ENCODE results near the gene SMPD2. TPM values are rescaled to one million over a fixed set of nuclear protein-coding genes. Genes with fewer than 3 reads are reported as not detected.
A peak's percentile ranks its signal among the peaks of the same experiment; 100 is the strongest.

SMPD2 gene
- total RNA-seq, 4 donors from 2014 or later: 21.8 to 34.5 (median 28.1) TPM

DNA sequence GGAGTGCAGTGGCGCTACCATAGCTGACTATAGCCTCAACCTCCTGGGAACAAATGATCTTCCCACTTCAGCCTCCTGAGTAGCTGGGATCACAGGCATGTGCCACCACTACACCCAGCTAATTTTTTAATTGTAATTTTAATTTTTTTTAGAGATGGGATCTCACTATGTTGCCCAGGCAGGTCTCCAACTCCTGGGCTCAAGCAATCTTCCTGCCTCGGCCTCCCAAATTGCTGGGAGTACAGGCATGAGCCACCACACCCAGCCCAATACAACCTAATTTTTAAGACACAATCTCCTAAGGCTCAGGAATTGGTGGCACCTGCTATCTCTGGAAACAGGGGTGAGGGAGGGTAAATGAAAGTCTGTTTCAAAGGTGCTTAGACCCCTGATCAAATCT lies 36.7 kb downstream of the SMPD2 start:
- H3K27ac ChIP-seq: no peak overlapping the region
- H3K4me1 ChIP-seq: peaks cover 54% of the 10 kb centered on the region
- H3K9me3 ChIP-seq: no peaks in the 10 kb centered on the region
- H3K4me3 ChIP-seq: no peak overlapping the region
- DNase-seq (ENCODE audit: low spot score in 2 of 2): no peak
- peaks cover 52% of the 10 kb centered on the region for H3K36me3 ChIP-seq
- TF ChIP-seq POLR2AphosphoS5 (IDR thresholded peaks at IDR 0.05): no peak
- TF ChIP-seq POLR2A (IDR thresholded peaks at IDR 0.05): no peak
- no peak for TF ChIP-seq EP300 (IDR thresholded peaks at IDR 0.05)
- TF ChIP-seq, protein P1, sequence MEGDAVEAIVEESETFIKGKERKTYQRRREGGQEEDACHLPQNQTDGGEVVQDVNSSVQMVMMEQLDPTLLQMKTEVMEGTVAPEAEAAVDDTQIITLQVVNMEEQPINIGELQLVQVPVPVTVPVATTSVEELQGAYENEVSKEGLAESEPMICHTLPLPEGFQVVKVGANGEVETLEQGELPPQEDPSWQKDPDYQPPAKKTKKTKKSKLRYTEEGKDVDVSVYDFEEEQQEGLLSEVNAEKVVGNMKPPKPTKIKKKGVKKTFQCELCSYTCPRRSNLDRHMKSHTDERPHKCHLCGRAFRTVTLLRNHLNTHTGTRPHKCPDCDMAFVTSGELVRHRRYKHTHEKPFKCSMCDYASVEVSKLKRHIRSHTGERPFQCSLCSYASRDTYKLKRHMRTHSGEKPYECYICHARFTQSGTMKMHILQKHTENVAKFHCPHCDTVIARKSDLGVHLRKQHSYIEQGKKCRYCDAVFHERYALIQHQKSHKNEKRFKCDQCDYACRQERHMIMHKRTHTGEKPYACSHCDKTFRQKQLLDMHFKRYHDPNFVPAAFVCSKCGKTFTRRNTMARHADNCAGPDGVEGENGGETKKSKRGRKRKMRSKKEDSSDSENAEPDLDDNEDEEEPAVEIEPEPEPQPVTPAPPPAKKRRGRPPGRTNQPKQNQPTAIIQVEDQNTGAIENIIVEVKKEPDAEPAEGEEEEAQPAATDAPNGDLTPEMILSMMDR (IDR thresholded peaks at IDR 0.05): no peak
- 90% methylated on average over 2 of the region's 2 CpGs for WGBS
- H3K27me3 ChIP-seq: no peaks in the 10 kb centered on the region

DNA sequence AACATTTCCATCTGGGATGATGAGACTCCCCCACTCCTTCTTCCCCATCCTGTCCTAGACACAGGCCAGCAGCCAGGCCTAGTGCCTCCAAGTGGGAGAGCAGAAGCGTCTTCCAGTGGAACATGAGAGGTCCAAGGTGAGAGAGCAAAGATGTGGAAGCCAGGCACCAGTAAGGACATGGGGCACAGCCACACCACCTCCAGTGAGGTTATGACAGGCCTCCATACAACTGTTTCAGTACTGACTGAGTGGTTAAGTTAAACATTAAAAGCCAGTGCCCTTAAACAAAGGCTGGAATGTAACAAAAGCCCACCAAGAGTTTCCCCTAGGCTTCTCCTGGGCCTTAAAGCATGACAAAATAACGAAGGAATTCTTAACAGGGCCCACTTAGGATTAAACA lies 37.2 kb downstream of the SMPD2 start:
- H3K36me3 ChIP-seq: peaks cover 46% of the 10 kb centered on the region
- no peaks in the 10 kb centered on the region for H3K27me3 ChIP-seq
- DNase-seq (ENCODE audit: low spot score in 2 of 2): no peak
- peak overlapping the region; percentile 17 for H3K27ac ChIP-seq
- H3K4me3 ChIP-seq: no peak overlapping the region
- TF ChIP-seq, protein P1 (IDR thresholded peaks at IDR 0.05): no peak
- TF ChIP-seq EP300 (IDR thresholded peaks at IDR 0.05) (no peak), POLR2AphosphoS5 (IDR thresholded peaks at IDR 0.05) (no peak), POLR2A (IDR thresholded peaks at IDR 0.05) (no peak)
- H3K4me1 ChIP-seq: peaks cover 58% of the 10 kb centered on the region
- H3K9me3 ChIP-seq: no peaks in the 10 kb centered on the region
- 74% methylated on average over 2 of the region's 2 CpGs for WGBS

DNA sequence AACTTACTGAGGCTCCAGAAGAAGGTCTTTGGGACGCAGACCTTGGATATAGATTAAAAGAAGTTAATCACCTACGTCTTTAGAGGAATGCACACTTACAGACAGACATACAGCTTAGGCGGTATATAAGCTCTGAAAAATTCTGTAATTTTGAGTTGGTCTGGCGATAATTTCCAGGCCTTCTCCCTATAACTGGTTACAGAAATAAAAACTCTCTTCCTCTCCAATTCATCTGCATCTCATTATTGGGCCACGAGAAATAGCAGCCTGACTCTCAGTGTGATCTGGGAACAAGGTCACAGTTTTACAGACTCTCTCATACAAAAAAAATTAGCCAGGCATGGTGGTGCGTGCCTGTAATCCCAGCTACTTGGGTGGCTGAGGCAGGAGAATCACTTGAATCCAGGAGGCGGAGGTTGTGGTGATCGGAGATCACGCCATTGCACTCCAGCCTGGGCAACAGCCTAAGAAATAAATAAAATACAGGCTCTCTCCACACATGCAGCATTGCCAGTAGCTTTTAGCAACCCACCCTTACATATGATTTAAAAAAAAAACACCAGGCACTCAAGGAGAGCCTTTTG lies 37.8 kb downstream of the SMPD2 start:
- Histone ChIP-seq H3K27ac (peak overlapping the region; percentile 17), H3K36me3 (peaks cover 41% of the 10 kb centered on the region), H3K9me3 (no peaks in the 10 kb centered on the region), H3K4me3 (no peak overlapping the region), H3K4me1 (peaks cover 58% of the 10 kb centered on the region), H3K27me3 (no peaks in the 10 kb centered on the region)
- no peak for TF ChIP-seq POLR2A (IDR thresholded peaks at IDR 0.05)
- no peak for TF ChIP-seq EP300 (IDR thresholded peaks at IDR 0.05)
- no peak for DNase-seq (ENCODE audit: low spot score in 2 of 2)
- WGBS: 71% methylated on average over 9 of the region's 9 CpGs

DNA sequence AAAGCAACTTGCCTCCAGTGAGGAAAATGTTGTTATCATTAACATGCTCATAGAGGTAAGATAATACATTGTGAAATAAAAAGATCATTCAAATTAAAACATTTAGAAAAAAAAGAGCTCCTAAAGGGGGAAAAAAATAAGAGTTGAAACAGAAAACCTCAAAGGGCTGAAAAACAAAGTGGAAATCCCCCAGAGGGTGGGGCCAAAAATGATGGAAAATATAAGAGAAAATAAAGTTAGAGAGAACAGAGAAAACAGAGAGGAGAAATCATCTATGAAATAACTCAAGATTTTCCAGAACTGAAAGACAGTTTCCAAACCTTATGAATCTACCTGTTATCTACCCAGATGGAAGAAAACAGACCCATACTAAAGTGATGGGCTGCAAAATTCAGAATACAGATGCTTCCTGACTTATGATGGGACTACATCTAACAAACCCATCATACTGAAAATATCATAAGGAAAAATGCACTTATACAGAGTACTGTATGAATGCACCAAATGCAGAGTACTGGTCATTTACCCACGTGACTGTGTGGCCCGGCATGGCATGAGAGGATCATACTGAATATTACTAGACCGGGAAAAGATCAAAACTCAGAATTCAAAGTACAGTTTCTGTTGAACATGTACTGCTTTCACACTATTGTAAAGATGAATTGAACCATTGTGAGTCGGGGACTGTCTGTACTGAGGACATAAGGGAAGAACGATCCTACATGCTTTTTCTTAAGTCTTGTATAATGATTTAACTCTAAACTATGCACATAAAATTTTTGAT lies 38.5 kb downstream of the SMPD2 start:
- no peaks in the 10 kb centered on the region for H3K9me3 ChIP-seq
- H3K4me3 ChIP-seq: no peak overlapping the region
- no peak overlapping the region for H3K27ac ChIP-seq
- no peaks in the 10 kb centered on the region for H3K27me3 ChIP-seq
- 77% methylated on average over 5 of the region's 5 CpGs for WGBS
- TF ChIP-seq EP300 (IDR thresholded peaks at IDR 0.05) (no peak), POLR2A (IDR thresholded peaks at IDR 0.05) (no peak), POLR2AphosphoS5 (IDR thresholded peaks at IDR 0.05) (no peak)
- TF ChIP-seq, protein P1 (IDR thresholded peaks at IDR 0.05): no peak
- H3K4me1 ChIP-seq: peaks cover 62% of the 10 kb centered on the region
- DNase-seq (ENCODE audit: low spot score in 2 of 2): no peak
- peaks cover 34% of the 10 kb centered on the region for H3K36me3 ChIP-seq

DNA sequence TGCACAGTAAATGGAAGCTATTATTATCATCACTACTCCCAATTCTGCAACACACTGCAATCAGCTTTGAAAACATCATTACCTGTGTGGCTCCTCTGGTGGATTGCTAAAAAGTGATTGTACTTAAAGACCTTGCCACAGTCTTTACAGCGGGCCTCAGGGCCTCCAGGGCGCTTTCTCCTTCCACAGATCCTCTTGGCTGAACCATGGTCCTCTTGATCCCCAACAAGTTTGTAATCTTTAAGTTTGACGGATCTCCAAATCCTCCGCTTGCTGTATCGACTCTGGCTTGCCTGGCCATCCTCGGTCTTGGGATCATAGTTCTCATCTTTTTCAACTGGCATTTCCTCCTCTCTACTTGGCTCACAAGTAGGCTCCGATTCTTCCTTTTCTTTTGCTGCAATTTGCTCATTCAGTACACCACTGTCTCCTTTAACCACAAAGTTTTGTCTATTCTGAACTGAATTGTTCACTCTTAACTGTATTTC lies 40.5 kb downstream of the SMPD2 start:
- H3K4me3 ChIP-seq: peak overlapping the region; percentile 1
- 87% methylated on average over 7 of the region's 7 CpGs for WGBS

More for the DNA sequence above, 40.5 kb downstream of the SMPD2 start:
- H3K27ac ChIP-seq: no peak overlapping the region
- no peaks in the 10 kb centered on the region for H3K9me3 ChIP-seq
- no peak for TF ChIP-seq EP300 (IDR thresholded peaks at IDR 0.05)
- TF ChIP-seq, protein P1 (IDR thresholded peaks at IDR 0.05): no peak
- no peak for TF ChIP-seq POLR2A (IDR thresholded peaks at IDR 0.05)
- TF ChIP-seq POLR2AphosphoS5 (IDR thresholded peaks at IDR 0.05): no peak
- H3K27me3 ChIP-seq: no peaks in the 10 kb centered on the region
- DNase-seq (ENCODE audit: low spot score in 2 of 2): no peak
- H3K36me3 ChIP-seq: peaks cover 15% of the 10 kb centered on the region
- H3K4me1 ChIP-seq: peaks cover 62% of the 10 kb centered on the region
